A549 (cell line): ENCODE results near the gene BIN1. TPM values are rescaled to one million over a fixed set of nuclear protein-coding genes. Genes with fewer than 3 reads are reported as not detected.

ENCODE experiments used
- ATAC-seq, 2 experiments: fragments of 200-7000 bp in 1 of 2; fragments of >200 bp in 1 of 2; cut with Nextera tagmentation in 1 of 2; cut with Tn5 transposase in 1 of 2; 3 replicates each; pipeline versions ENCODE4 v1.8.0 to v1.9.1; 2018 to 2020; ENCODE audit warnings: mild to moderate bottlenecking in 1 of 2, moderate library complexity in 1 of 2
- CTCF ChIA-PET: fragments of 300-600 bp; sonication (Branson Sonifier 250); formaldehyde crosslinking; extraction: SDS; loops from one replicate; lab custom pipeline; 2021; ENCODE audit warnings: antibody characterized with exemption, inconsistent platforms; lab: Yijun Ruan, JAX
- POLR2A ChIA-PET: fragments of 350-600 bp; formaldehyde crosslinking; extraction: SDS; loops from one replicate; lab custom pipeline; 2021; ENCODE audit warnings: antibody characterized with exemption, inconsistent platforms; lab: Yijun Ruan, JAX
- DNase-seq, 2 experiments: peaks; one replicate each; pipeline versions ENCODE4 v3.0.0 to v3.0.0-alpha.2; 2011 to 2016; ENCODE audit warnings: low read depth in 1 of 2, low spot score in 1 of 2
- FAIRE-seq: peaks from 2 replicates; lab custom pipeline; 2011; peaks lifted over from hg19 to GRCh38; lab: Jason Lieb, UNC
- H3K27ac ChIP-seq, 2 experiments: fragments of >200 bp; sonication (Bioruptor Twin); formaldehyde crosslinking; 3 replicates each; pipeline ENCODE4 v1.5.1; 2016 to 2017
- H3K4me1 ChIP-seq: fragments of >200 bp; sonication (Bioruptor Twin); formaldehyde crosslinking; 3 replicates; pipeline ENCODE4 v1.6.1; 2016
- H3K4me2 ChIP-seq: fragments of >200 bp; sonication (Bioruptor Twin); formaldehyde crosslinking; 3 replicates; pipeline ENCODE4 v1.6.1; 2016
- H3K4me3 ChIP-seq: fragments of >200 bp; sonication (Bioruptor Twin); formaldehyde crosslinking; 3 replicates; pipeline ENCODE4 v1.5.1; 2016
- H3K9me3 ChIP-seq: fragments of >200 bp; sonication (Bioruptor Twin); formaldehyde crosslinking; 3 replicates; pipeline ENCODE4 v1.6.1; 2016
- BHLHE40 ChIP-seq: IDR thresholded peaks from 2 replicates; pipeline ENCODE4 v1.6.1; 2012; ENCODE audit warnings: low read depth, low read length, inconsistent platforms
- CEBPB ChIP-seq, 2 experiments: fragments of >200 bp in 1 of 2; sonication (Bioruptor Twin) in 1 of 2; formaldehyde crosslinking in 1 of 2; IDR thresholded peaks; 2 replicates each; pipeline ENCODE4 v1.6.1; 2012 to 2016
- CHD4 ChIP-seq: fragments of 200-600 bp; sonication (generic); IDR thresholded peaks from 2 replicates; pipeline ENCODE4 v1.6.1; 2016; ENCODE audit warnings: antibody characterized with exemption, mild to moderate bottlenecking, borderline replicate concordance
- EHF ChIP-seq: fragments of 250-450 bp; sonication (Bioruptor Pico); IDR thresholded peaks from 2 replicates; pipeline ENCODE4 v1.5.0; 2020; ENCODE audit warnings: mild to moderate bottlenecking
- EHMT2 ChIP-seq: fragments of 200-600 bp; sonication (generic); IDR thresholded peaks from 2 replicates; pipeline ENCODE4 v1.6.1; 2016; ENCODE audit warnings: antibody characterized with exemption, low read depth, mild to moderate bottlenecking, moderate library complexity
- FOXS1 ChIP-seq: fragments of 250-450 bp; sonication (Bioruptor Pico); IDR thresholded peaks from 2 replicates; pipeline ENCODE4 v1.5.0; 2020; ENCODE audit warnings: mild to moderate bottlenecking, moderate library complexity
- HDAC2 ChIP-seq: fragments of 200-600 bp; sonication (generic); IDR thresholded peaks from 2 replicates; pipeline ENCODE4 v1.6.1; 2016
- KDM5A ChIP-seq: fragments of 200-600 bp; sonication (generic); IDR thresholded peaks from 2 replicates; pipeline ENCODE4 v1.6.1; 2016; ENCODE audit warnings: antibody characterized with exemption, mild to moderate bottlenecking
- MAFK ChIP-seq: fragments of 450-650 bp; IDR thresholded peaks from 2 replicates; pipeline ENCODE4 v1.6.1; 2014; ENCODE audit not compliant: partially characterized antibody
- PHF8 ChIP-seq: fragments of 200-600 bp; sonication (generic); IDR thresholded peaks from 2 replicates; pipeline ENCODE4 v1.6.1; 2016; ENCODE audit warnings: low read depth, mild to moderate bottlenecking, antibody characterized with exemption, moderate library complexity, borderline replicate concordance
- POLR2A ChIP-seq: IDR thresholded peaks from 2 replicates; pipeline ENCODE4 v1.6.1; 2012; ENCODE audit warnings: mild to moderate bottlenecking, low read length
- RARB ChIP-seq: fragments of 250-450 bp; sonication (Bioruptor Pico); IDR thresholded peaks from 2 replicates; pipeline ENCODE4 v1.8.0; 2021; ENCODE audit warnings: mild to moderate bottlenecking, moderate library complexity
- TP53 ChIP-seq: fragments of 250-450 bp; sonication (Bioruptor Pico); IDR thresholded peaks from 2 replicates; pipeline ENCODE4 v1.5.0; 2021; ENCODE audit warnings: mild to moderate bottlenecking, moderate library complexity
- ZFP36 ChIP-seq: fragments of 450-650 bp; IDR thresholded peaks from 2 replicates; pipeline ENCODE4 v1.6.1; 2014; ENCODE audit warnings: borderline replicate concordance; ENCODE audit not compliant: partially characterized antibody
- ZNF302 ChIP-seq: fragments of 250-450 bp; sonication (Bioruptor Pico); IDR thresholded peaks from 2 replicates; pipeline ENCODE4 v1.9.0; 2021; ENCODE audit warnings: inconsistent platforms, mild to moderate bottlenecking, moderate library complexity
- WGBS: methylation state at CpG from one replicate; pipeline ENCODE4 v1.1.6; 2017; ENCODE audit errors: missing lambda C conversion rate; 5-methylcytosine and 5-hydroxymethylcytosine counted together
- polyA plus RNA-seq, 4 experiments: library from polyadenylated mRNA; depleted of rRNA in 3 of 4; stranded (reverse); fragments of >200 nt; fragmentation: RNase III in 1 of 4; extraction: RNeasy Plus Mini Kit Qiagen cat#74134 plus additional on column Dnase treatment in 1 of 4; gene quantifications; 2 replicates in 3 of 4; 3 replicates in 1 of 4; pipeline ENCODE4 v1.2.3, GENCODE V29; 2011 to 2017
- TF ChIP-seq, protein P1 (sequence below): IDR thresholded peaks from 2 replicates; pipeline ENCODE4 v1.6.1; 2012; ENCODE audit warnings: low read depth, borderline replicate concordance
- TF ChIP-seq, protein P2 (sequence below): fragments of >200 bp; sonication (Bioruptor Twin); formaldehyde crosslinking; IDR thresholded peaks from 3 replicates; pipeline ENCODE4 v1.6.1; 2016
- TF ChIP-seq, protein P3 (sequence below): fragments of 150-350 bp; IDR thresholded peaks from 2 replicates; pipeline ENCODE4 v1.6.1; 2014; ENCODE audit warnings: low read depth, mild to moderate bottlenecking, low read length

The BIN1 gene
- polyA plus RNA-seq, 2 of the 4 experiments (the other 2 are of a cell fraction) = 15.5 to 34.1 TPM

DNA sequence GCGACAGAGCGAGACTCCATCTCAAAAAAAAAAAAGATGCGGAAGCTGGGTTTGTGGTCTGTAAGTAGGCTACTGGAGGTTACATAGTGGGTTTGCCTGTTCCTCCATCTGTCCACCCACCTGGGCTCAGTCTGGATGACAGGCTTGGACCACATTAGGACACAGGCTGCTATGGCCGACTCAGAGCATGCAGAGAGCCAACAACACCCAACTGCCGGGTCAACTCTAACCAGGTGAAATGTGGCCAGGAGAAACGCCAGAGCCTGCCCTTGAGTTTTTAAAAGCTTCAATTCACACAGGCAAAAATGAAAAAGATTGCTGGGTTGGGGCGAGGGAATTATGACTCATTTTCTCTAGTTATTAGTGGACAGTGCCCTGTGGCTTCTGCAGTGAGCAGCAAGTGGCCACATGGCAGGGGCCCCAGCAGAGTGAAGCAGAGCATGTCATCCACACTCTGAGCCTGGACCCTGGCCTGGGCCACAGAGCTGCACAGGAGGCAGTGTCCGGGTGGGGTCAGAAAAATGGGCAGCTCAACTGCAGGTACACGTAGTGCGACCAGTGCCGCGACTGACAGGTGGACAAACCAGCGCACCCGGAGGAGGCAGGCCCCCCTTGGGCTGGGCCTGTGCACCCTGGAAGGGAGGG is 67.4 kb downstream of the BIN1 start:
- POLR2A ChIA-PET = no interaction called here
- 87% methylated on average over 12 of the region's 14 CpGs for WGBS
- H3K4me3 ChIP-seq = no peak overlapping the region
- no peak for DNase-seq
- TF ChIP-seq ZFP36 = no peak
- H3K4me2 ChIP-seq = no peak overlapping the region
- no peak for FAIRE-seq
- no peaks in the 10 kb centered on the region for H3K9me3 ChIP-seq
- ATAC-seq = no peak
- no peak overlapping the region for H3K27ac ChIP-seq
- H3K4me1 ChIP-seq = no peaks in the 10 kb centered on the region
- CTCF ChIA-PET = interaction anchor here (0.6 to 8.1 kb wide), 3 partner anchors 10 to 656 kb away, joined by 3 to 47 read pairs (median 3); no protein-coding TSS in a partner anchor

DNA sequence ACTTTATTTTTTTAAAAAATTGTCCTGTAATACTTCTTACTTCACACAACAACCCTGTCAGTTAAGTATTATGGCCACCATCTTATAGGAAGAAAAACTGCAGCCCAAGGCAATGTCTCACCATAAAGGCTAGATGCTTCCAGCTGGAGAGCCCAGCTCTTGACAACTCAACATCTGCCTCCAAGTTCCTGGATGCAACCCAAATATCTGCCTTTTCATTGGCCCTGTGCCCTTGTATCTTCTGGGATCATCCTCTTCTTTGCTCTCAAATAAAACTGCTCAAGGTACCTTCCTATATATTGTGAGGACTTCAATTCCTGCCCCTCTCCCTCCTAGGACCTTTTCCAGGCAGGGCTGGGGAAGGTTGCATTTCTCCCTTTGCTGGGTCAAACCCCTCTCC is 69.5 kb downstream of the BIN1 start:
- FAIRE-seq = no peak

DNA sequence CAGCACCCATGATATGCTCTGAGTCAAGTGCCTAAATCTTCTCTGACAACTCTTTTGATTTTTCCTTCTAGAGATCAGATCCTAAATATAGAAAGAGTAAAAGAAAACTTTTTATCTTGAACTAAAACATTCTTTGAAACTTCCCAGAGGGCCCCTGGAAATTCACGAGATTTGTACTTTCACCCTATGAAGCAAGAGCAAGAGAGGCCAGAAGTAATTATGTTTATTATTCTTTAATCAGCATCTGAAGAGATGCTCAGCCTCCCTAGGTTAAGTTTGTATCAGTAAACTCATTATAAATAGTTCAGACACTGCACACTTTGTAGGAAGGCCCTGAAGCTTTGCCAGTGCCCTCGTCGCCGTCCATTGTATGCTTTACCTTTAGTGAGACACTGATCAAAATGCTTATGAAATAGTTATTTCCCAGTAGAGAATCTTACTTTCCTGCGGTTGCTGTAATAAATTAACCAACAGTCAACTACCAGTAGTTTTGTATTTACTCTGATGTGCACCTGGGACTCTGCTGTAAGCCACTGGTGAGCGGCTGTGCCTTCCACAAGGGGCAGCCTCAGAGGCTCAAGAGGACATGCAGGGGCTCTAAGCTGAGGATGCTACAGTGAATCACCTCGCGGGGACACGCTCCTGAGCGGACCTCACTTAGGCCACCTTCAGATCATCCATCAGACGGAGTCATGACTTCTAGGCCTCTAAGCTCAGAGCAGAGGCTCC is 71.9 kb downstream of the BIN1 start:
- ATAC-seq (peak in 1 of 2 experiments; percentile 53; a peak in 2 of 6 replicates), DNase-seq (no peak), FAIRE-seq (no peak)
- POLR2A ChIA-PET = no interaction called here
- 78% methylated on average over 11 of the region's 11 CpGs for WGBS
- CTCF ChIA-PET = interaction anchor here (0.6 to 8.1 kb wide), 2 partner anchors 16 to 26 kb away, joined by 3 to 47 read pairs; no protein-coding TSS in a partner anchor
- no peak overlapping the region for H3K4me3 ChIP-seq
- no peak overlapping the region for H3K27ac ChIP-seq
- no peak for TF ChIP-seq FOXS1 (CRISPR knock-in tag)
- TF ChIP-seq, protein P1, sequence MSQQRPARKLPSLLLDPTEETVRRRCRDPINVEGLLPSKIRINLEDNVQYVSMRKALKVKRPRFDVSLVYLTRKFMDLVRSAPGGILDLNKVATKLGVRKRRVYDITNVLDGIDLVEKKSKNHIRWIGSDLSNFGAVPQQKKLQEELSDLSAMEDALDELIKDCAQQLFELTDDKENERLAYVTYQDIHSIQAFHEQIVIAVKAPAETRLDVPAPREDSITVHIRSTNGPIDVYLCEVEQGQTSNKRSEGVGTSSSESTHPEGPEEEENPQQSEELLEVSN = no peak
- TF ChIP-seq CEBPB (IDR thresholded peaks at IDR 0.05) = no peak
- TF ChIP-seq POLR2A = no peak
- no peak for TF ChIP-seq TP53 (CRISPR knock-in tag)
- TF ChIP-seq EHMT2 = no peak
- no peak for TF ChIP-seq PHF8
- TF ChIP-seq, protein P2, sequence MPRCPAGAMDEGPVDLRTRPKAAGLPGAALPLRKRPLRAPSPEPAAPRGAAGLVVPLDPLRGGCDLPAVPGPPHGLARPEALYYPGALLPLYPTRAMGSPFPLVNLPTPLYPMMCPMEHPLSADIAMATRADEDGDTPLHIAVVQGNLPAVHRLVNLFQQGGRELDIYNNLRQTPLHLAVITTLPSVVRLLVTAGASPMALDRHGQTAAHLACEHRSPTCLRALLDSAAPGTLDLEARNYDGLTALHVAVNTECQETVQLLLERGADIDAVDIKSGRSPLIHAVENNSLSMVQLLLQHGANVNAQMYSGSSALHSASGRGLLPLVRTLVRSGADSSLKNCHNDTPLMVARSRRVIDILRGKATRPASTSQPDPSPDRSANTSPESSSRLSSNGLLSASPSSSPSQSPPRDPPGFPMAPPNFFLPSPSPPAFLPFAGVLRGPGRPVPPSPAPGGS = no peak
- no peak for TF ChIP-seq BHLHE40
- TF ChIP-seq KDM5A = no peak
- no peak for TF ChIP-seq ZNF302
- TF ChIP-seq CHD4 = no peak
- TF ChIP-seq HDAC2 = no peak
- no peaks in the 10 kb centered on the region for H3K4me1 ChIP-seq
- H3K4me2 ChIP-seq = no peak overlapping the region
- no peaks in the 10 kb centered on the region for H3K9me3 ChIP-seq

More for the DNA sequence above, 69.5 kb downstream of the BIN1 start:
- ChIA-PET CTCF (interaction anchor here (0.6 to 8.1 kb wide), 2 partner anchors 13 to 232 kb away, joined by 3 to 47 read pairs; no protein-coding TSS in a partner anchor), POLR2A (no interaction called here)
- no peak for TF ChIP-seq RARB (CRISPR knock-in tag)
- TF ChIP-seq, protein P2 = no peak
- no peak for TF ChIP-seq ZFP36
- TF ChIP-seq, protein P3, sequence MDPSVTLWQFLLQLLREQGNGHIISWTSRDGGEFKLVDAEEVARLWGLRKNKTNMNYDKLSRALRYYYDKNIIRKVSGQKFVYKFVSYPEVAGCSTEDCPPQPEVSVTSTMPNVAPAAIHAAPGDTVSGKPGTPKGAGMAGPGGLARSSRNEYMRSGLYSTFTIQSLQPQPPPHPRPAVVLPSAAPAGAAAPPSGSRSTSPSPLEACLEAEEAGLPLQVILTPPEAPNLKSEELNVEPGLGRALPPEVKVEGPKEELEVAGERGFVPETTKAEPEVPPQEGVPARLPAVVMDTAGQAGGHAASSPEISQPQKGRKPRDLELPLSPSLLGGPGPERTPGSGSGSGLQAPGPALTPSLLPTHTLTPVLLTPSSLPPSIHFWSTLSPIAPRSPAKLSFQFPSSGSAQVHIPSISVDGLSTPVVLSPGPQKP = no peak
- TF ChIP-seq PHF8 = no peak
- no peak for TF ChIP-seq EHF (CRISPR knock-in tag)
- no peak for TF ChIP-seq MAFK
- no peaks in the 10 kb centered on the region for H3K4me1 ChIP-seq
- DNase-seq (no peak), ATAC-seq (no peak)
- H3K4me3 ChIP-seq = no peak overlapping the region
- H3K9me3 ChIP-seq = no peaks in the 10 kb centered on the region
- no peak overlapping the region for H3K4me2 ChIP-seq
- no peak overlapping the region for H3K27ac ChIP-seq
